Activated naive CD4-positive, alpha-beta T cell treated with anti-CD3 and anti-CD28 coated beads, Interleukin-2, amount 50 U/mL, for 24 hours (primary cell): ENCODE measurements around the gene SERINC2.

ENCODE experiments used
- H3K27ac Mint-ChIP-seq: one replicate; pipeline ENCODE4 v1.8.0; 2021; ENCODE audit warnings: mild to moderate bottlenecking, mixed read lengths
- H3K27me3 Mint-ChIP-seq: one replicate; pipeline ENCODE4 v1.8.0; 2021; ENCODE audit warnings: mixed read lengths
- H3K36me3 Mint-ChIP-seq: one replicate; pipeline ENCODE4 v1.8.0; 2021; ENCODE audit warnings: mixed read lengths
- H3K4me1 Mint-ChIP-seq: one replicate; pipeline ENCODE4 v1.8.0; 2021; ENCODE audit warnings: mixed read lengths
- H3K4me3 Mint-ChIP-seq: one replicate; pipeline ENCODE4 v1.8.0; 2021; ENCODE audit warnings: mild to moderate bottlenecking, mixed read lengths
- H3K9me3 Mint-ChIP-seq: one replicate; pipeline ENCODE4 v1.8.0; 2021; ENCODE audit warnings: mixed read lengths

Gene SERINC2

DNA sequence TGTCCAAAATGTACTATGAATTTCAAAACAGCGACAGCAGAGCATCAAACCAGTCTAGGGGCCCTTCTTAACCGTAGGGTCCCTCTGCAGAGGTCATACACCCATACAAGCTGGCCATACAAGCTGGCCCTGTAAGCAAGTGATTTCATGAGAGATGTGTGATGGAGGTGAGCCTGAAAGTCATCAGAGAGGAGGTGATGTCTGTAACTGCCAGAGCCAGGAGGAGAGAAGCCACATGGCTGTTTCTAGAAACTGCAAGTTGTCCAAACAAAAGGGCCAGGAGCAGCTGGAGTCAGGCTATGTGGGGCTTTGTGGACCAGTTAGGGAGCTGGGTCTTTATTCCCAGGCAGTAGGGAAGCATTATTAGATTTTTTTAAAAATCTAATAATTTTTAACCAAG, 14.8 kb upstream of the SERINC2 start:
- Mint-ChIP-seq H3K27ac (no peak overlapping the region), H3K36me3 (no peaks in the 10 kb centered on the region), H3K9me3 (no peaks in the 10 kb centered on the region), H3K27me3 (peaks cover 2% of the 10 kb centered on the region), H3K4me1 (peaks cover 12% of the 10 kb centered on the region), H3K4me3 (no peak overlapping the region)

DNA sequence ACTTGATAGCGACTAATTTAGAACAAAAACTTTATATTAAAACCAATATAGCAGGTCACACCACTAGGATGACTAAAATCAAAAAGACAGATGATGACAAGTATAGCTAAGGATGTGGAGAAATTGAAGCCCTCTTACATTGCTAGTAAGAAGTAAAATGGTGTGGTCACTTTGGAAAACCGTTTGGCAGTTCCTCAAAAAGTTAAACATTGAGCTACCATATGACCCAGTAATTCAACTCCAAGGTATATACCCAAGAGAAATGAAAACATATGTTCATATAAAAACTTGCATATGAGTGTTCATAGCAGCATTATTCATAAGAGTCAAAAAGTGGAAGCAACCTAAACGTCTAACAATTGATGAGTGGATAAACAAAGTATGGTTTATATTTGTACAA, 13.0 kb upstream of the SERINC2 start:
- no peaks in the 10 kb centered on the region for H3K36me3 Mint-ChIP-seq
- H3K4me3 Mint-ChIP-seq: no peak overlapping the region
- H3K27ac Mint-ChIP-seq: no peak overlapping the region
- no peaks in the 10 kb centered on the region for H3K9me3 Mint-ChIP-seq
- H3K4me1 Mint-ChIP-seq: peaks cover 6% of the 10 kb centered on the region
- H3K27me3 Mint-ChIP-seq: peaks cover 2% of the 10 kb centered on the region

DNA sequence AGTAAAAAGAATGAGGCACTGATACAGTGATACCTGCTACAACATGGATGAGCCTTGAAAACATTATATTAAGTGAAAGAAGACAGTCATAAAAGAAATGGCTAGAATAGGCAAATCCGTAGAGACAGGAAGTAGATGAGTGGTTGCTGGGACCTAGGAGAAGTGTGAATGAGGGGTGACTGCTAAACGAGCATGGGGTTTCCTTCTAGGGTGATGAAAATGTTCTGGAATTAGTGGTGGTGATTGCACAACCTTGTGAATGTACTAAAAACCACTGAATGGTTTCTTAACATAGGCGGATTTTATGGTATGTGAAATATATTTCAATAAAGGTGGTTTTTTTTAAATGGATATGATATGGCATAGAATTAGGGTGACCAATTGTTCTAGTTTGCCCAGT, 12.6 kb upstream of the SERINC2 start:
- Mint-ChIP-seq H3K36me3 (no peaks in the 10 kb centered on the region), H3K27me3 (peaks cover 2% of the 10 kb centered on the region), H3K4me3 (no peak overlapping the region), H3K4me1 (peaks cover 1% of the 10 kb centered on the region), H3K9me3 (no peaks in the 10 kb centered on the region), H3K27ac (no peak overlapping the region)

DNA sequence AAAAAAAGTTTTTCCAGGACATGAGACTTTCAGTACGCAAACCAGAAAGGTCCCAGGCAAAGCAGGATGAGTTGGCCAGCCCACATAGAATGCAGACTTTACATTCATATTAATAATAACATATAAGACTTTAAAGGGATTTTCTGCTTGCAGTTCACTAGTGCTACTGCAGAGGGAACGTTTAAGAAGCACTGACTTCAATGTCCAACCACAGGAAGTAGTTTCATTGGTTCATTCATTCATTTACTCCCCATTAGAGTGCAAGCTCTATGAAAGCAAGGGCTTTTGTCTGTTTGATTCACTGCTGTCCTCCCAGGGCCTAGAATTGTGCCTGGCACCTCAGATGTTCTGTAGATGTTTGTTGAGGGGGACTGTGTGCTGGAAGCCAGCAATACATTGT, 11.8 kb upstream of the SERINC2 start:
- Mint-ChIP-seq H3K9me3 (no peaks in the 10 kb centered on the region), H3K4me3 (no peak overlapping the region), H3K27ac (no peak overlapping the region), H3K36me3 (no peaks in the 10 kb centered on the region), H3K27me3 (peaks cover 2% of the 10 kb centered on the region), H3K4me1 (no peaks in the 10 kb centered on the region)

DNA sequence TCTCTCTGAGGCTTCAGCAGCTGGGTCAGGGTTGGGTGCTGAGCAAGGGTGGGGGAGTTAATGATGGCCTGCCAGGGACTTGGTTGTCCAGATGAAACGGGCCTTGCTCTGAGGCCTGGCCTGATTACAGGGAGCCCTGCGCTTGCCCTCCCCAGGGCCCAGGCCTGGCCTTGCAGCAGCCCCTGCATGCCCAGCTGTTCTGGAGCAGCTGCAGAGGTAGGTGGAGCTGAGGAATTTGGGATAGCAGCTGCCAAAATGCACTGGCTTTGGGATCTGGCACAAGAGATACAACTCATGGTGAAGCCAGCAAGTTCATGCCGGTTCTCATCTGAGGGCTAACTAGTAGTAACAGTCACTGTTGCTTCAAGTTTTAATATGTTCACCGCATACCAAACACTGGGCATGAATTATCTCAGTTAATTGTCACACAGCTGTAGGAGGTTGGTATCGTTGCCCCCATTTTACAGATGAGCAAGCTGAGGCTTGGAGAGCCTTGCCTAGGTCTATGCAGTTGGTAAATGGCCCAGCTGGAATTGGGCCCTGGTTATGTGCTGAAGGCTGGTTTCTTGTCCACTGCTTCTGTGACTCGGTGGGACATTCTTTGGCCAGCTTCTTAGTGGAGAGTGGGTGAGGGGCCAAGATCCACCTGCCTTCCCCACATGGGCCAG, 7.3 kb upstream of the SERINC2 start:
- H3K4me3 Mint-ChIP-seq: no peak overlapping the region
- H3K27me3 Mint-ChIP-seq: peaks cover 7% of the 10 kb centered on the region
- no peaks in the 10 kb centered on the region for H3K4me1 Mint-ChIP-seq
- no peaks in the 10 kb centered on the region for H3K9me3 Mint-ChIP-seq
- H3K27ac Mint-ChIP-seq: no peak overlapping the region
- H3K36me3 Mint-ChIP-seq: no peaks in the 10 kb centered on the region

DNA sequence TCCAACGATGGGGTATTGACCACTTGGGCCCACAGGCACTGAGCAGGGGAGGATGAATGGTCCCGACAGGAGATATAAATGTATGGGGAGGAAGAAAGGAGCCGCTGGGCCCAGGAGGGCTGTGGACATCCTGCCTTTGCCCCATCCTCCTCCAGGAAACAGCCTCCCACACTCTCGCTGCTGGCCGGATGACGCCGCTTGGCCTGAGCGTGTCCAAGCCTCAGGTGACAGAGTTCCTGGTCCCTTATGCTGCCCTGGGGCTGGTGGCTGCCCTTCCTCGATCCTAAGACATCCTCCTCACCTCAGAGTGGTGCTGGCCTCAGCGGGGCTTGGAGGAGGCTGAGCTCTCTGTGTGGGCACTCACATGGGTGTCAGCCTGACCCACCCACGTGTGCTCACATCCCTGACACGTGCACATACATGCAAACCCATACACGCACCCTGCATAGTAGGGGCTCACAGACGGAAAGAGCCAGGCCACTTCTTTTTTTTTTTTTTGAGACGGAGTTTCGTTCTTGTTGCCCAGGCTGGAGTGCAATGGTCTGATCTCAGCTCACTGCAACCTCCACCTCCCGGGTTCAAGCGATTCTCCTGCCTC, 5.9 kb upstream of the SERINC2 start:
- Mint-ChIP-seq H3K4me3 (no peak overlapping the region), H3K27me3 (peaks cover 17% of the 10 kb centered on the region), H3K36me3 (no peaks in the 10 kb centered on the region)

DNA sequence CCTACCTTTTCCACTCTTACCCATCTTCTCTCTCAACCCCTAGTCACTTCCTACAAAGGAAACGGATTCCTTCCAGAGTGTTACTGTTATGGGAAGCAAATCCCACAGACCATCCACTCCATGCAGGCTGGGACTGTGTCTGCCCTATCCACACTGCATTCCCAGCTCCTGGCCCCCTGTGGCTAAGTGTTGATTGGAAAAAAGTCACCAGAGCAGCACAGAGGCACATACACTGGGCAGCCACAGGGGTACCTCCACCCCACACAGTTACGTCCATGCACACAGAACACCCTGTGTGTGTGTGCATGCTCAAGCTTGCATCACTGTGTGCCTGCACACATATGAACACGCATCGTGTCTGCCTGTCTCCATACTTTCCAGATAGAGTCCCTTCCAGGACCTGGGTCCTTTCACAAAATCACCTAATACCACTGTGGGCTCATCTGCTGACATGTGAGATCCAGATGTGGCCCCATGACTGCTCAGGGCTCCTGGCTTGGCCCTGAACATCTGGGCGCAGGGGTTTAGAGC, 4.2 kb upstream of the SERINC2 start:
- peaks cover 8% of the 10 kb centered on the region for H3K4me1 Mint-ChIP-seq

More for the DNA sequence above, 5.9 kb upstream of the SERINC2 start:
- Mint-ChIP-seq H3K9me3 (no peaks in the 10 kb centered on the region), H3K4me1 (peaks cover 1% of the 10 kb centered on the region), H3K27ac (no peak overlapping the region)

DNA sequence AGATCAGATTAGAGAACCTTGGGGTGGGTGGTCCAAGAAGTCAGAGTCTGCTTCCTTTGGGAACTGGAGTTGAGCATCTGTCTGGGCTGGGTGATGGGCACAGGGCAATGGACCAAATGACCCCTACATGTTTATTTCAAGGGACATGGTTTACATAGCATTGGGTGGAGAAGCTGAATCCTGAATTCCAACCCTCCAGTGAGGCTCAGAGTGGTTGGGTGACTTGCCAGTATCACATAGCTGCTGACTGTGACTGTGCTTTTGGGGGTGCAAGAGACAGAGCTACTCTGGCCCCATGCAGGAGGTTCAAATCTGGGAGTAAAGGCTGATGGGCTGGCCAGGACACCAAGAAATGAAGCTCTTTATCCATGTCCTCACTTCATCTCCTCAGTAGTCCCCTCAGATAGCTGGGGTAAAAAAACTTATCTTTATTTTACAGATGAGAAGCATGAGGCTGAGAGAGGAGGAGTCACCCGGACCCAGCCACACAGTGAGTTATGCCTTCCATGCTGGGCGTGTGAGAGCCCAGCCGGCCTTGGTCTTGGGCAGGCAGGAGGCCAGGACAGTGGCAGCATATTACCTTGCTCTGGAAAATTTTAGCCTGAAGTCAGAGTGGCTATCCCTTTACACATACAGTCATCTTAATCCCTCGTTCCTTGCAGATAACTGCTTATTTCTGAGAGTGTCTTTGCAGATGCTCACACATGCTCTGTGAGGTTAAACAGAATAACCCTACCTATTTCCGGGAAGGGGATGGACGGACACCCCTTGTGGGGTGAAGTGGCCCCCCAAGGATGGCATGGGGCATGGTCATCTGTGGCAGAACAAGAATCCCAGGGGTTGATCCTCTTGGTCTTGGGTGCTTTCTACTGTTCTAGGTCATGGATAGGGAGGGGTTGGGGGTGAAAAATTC, 2.8 kb upstream of the SERINC2 start:
- no peaks in the 10 kb centered on the region for H3K36me3 Mint-ChIP-seq
- no peak overlapping the region for H3K27ac Mint-ChIP-seq
- peaks cover 31% of the 10 kb centered on the region for H3K27me3 Mint-ChIP-seq
- H3K4me3 Mint-ChIP-seq: no peak overlapping the region
- H3K4me1 Mint-ChIP-seq: peaks cover 9% of the 10 kb centered on the region
- no peaks in the 10 kb centered on the region for H3K9me3 Mint-ChIP-seq

More for the DNA sequence above, 4.2 kb upstream of the SERINC2 start:
- Mint-ChIP-seq H3K9me3 (no peaks in the 10 kb centered on the region), H3K27ac (no peak overlapping the region), H3K36me3 (no peaks in the 10 kb centered on the region), H3K27me3 (peaks cover 26% of the 10 kb centered on the region), H3K4me3 (no peak overlapping the region)

DNA sequence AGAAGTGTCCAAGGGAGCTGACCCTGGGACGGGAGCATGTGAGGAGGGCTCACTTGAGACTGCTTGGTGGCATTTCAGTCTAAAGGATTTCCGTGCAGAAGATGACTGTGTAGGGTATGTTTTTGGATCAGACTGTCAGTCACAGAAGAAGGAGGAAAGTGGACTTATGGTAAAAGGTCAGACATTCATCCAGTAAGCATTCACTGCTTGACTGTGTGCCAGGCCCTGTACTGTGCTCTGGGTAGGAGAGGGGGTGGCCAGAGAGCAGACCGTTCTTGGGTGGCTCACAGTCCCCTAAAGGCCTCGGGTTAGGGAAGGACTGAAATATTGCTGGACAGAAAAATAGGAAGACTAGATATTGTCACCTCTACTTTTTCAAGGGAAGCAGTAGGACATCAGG, 2.1 kb upstream of the SERINC2 start:
- peaks cover 37% of the 10 kb centered on the region for H3K27me3 Mint-ChIP-seq
- no peak overlapping the region for H3K27ac Mint-ChIP-seq
- H3K36me3 Mint-ChIP-seq: no peaks in the 10 kb centered on the region
- H3K9me3 Mint-ChIP-seq: no peaks in the 10 kb centered on the region
- H3K4me1 Mint-ChIP-seq: peaks cover 9% of the 10 kb centered on the region
- H3K4me3 Mint-ChIP-seq: no peak overlapping the region

DNA sequence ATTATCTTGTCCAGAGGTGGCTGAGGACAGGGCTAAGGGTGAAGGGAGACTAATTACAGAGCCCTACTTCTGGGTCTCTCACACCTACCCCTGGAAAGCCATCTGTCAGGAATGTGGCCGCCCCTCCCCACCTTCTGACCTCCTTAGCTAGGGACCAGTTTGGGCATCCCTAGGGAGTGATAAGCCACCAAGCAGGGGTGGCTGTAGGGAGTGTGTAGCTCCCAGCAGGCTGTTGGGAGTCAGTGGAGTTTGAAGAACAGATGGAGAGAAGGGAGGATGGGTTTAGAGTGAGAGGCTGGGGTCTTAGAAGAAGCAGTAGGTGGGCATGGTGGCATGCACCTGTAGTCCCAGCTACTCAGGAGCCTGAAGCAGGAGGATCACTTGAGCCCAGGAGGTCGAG, 808 bp upstream of the SERINC2 start:
- H3K27ac Mint-ChIP-seq: no peak overlapping the region
- peaks cover 9% of the 10 kb centered on the region for H3K4me1 Mint-ChIP-seq
- no peaks in the 10 kb centered on the region for H3K36me3 Mint-ChIP-seq
- no peaks in the 10 kb centered on the region for H3K9me3 Mint-ChIP-seq
- peak overlapping the region; percentile 77 for H3K4me3 Mint-ChIP-seq
- H3K27me3 Mint-ChIP-seq: peaks cover 45% of the 10 kb centered on the region

DNA sequence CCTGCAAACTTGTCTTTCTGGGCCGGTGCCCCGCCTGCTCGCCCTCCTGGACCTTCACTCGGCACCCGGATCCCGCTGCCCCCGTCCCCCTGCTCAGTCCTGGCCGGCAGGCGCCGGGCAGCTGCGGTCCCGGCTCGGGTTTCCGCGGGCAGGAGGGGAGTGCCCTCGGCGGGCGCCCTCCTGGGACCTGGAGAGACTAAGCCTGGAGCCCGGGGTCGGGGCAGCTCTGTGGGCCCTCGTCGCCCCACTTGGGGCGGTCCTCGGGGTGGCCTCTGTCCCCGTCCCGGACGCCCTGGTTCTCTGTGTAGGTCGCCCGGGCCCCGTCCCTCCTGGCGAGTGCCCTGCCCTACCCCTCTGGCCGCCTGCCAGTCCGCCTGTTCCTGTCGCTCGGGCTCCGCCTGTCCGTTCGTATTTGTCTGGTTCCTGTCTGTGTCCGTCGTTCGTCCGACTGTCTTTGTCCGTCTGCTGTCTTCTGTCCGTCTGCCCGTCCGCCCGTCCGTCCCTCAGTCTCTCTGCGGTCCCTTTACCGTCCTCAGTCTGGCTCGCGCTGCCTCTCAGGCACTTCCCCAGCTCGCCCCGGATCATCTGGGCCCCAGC, 490 bp downstream of the SERINC2 start:
- peak overlapping the region; percentile 83 for H3K4me3 Mint-ChIP-seq
- H3K27me3 Mint-ChIP-seq: peaks cover 49% of the 10 kb centered on the region
- H3K9me3 Mint-ChIP-seq: no peaks in the 10 kb centered on the region
- no peak overlapping the region for H3K27ac Mint-ChIP-seq
- H3K36me3 Mint-ChIP-seq: no peaks in the 10 kb centered on the region
- H3K4me1 Mint-ChIP-seq: peaks cover 9% of the 10 kb centered on the region

DNA sequence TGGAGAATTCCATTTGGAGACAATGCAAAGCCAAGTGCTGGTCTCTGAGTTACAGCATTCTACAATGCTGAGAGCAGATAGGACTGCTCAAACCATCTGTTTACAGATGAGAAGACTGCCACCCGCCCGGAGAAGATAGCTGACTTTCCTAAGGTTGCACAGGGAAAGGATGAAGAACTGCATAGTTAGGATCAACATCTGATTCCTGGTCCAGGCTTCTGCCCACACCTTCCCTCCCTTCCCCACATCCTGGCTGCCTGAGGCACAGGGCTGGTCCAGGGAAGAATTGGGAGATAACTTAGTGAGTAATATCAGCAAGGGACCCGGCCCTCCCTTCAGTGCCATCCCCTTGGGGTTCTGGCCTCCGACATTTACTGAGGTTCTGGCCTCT, 2.0 kb downstream of the SERINC2 start:
- Mint-ChIP-seq H3K4me1 (peaks cover 9% of the 10 kb centered on the region), H3K27me3 (peaks cover 45% of the 10 kb centered on the region), H3K27ac (no peak overlapping the region), H3K4me3 (no peak overlapping the region), H3K36me3 (no peaks in the 10 kb centered on the region), H3K9me3 (no peaks in the 10 kb centered on the region)

DNA sequence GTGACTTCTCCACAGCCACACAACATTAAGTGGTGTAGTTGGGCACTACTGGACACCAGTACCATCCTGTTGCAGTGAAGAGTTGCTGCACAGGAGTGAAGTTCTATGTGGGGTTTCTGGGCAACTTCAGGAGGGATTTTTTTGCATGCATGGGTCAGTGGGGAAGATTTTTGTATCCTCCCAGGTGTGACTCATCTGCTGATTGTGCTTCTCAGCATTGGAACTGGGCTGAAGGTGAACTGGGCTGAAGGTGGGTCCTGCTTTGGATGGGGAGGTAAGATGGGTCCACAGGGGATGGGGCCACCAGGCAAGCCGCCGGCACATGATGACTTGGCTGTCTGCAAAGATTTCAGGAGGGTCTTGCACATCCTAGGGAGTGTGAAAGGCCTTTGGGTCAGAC, 2.6 kb downstream of the SERINC2 start:
- Mint-ChIP-seq H3K27me3 (peaks cover 42% of the 10 kb centered on the region), H3K9me3 (no peaks in the 10 kb centered on the region), H3K4me1 (peaks cover 9% of the 10 kb centered on the region), H3K4me3 (no peak overlapping the region), H3K36me3 (no peaks in the 10 kb centered on the region), H3K27ac (no peak overlapping the region)

DNA sequence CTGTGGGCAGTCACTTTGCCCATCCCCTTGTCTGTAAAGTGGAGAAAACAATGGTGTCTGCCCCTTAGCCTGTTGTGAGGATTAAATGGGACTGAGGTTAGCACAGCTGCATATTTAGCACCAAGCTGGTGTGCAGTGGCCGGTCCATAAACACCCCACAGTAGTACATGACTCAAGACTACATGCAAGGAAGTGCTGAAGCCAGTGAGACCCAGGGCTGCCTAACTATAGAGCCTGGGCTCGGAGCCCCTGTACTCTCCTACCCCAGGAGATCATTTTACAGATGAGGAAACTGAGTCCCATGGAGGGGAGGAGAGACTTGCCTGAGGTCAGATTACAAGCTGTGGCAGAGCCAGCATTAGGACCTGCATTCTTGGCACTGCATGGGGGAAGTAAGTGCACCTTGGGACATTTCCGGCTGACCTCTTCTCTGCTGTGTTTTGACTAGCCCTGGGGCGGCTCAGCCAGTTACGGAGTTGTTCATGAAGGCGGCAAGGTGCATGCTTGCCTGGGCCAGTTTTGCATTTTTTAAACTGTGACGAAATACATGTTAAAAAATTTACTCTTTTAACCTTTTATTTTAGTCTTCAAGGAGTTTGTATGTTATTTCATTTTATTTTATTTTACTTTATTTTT, 3.2 kb downstream of the SERINC2 start:
- peaks cover 9% of the 10 kb centered on the region for H3K4me1 Mint-ChIP-seq
- H3K4me3 Mint-ChIP-seq: no peak overlapping the region
- H3K27ac Mint-ChIP-seq: no peak overlapping the region
- peaks cover 39% of the 10 kb centered on the region for H3K27me3 Mint-ChIP-seq
- H3K36me3 Mint-ChIP-seq: no peaks in the 10 kb centered on the region
- H3K9me3 Mint-ChIP-seq: no peaks in the 10 kb centered on the region

DNA sequence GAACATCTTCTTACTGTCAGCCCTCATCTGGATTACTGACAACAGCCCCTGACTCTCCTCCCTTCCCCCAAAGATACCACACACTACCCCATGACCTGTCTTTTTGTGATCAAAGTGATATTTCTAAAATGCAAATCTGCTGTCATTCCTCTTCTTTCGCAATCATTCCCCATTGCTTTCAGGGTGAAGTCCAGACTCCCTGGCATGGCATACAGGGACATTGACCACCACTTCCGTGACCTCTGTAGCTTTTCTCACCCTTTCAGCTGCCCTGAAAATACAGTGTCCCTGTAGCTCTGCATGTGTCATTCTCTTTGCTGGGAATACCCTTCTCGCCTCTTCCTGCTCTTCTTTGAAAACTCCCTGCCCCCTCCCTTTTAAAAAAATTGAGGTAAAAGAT, 4.1 kb downstream of the SERINC2 start:
- H3K27ac Mint-ChIP-seq: no peak overlapping the region

More for the DNA sequence above, 4.1 kb downstream of the SERINC2 start:
- peaks cover 35% of the 10 kb centered on the region for H3K27me3 Mint-ChIP-seq
- no peaks in the 10 kb centered on the region for H3K36me3 Mint-ChIP-seq
- no peaks in the 10 kb centered on the region for H3K9me3 Mint-ChIP-seq
- no peak overlapping the region for H3K4me3 Mint-ChIP-seq
- peaks cover 8% of the 10 kb centered on the region for H3K4me1 Mint-ChIP-seq
